Cardiac fibroblast (primary cell): ENCODE data around the gene LYZL2.
"Not testable (repeated sequence)": the region's sequence is repeated elsewhere in the genome, so short reads cannot be mapped to it uniquely, and the experiment has no call there.

Source experiments
- DNase-seq, 2 donors: peaks; one replicate each; pipeline versions ENCODE4 v3.0.0 to v3.0.0-alpha.2; 2010; ENCODE audit warnings: low read depth in 2 of 2
- H3K4me3 ChIP-seq, 2 donors: replicated peaks in 1 of 2; 1 replicate in 1 of 2; 2 replicates in 1 of 2; pipeline ENCODE4 v1.5.1; 2011; ENCODE audit warnings: low read depth in 2 of 2, low read length in 2 of 2, mild to moderate bottlenecking in 2 of 2, moderate library complexity in 1 of 2
- TF ChIP-seq, protein P1 (sequence below): IDR thresholded peaks from one replicate; pipeline ENCODE4 v1.5.1; 2011; ENCODE audit warnings: low read depth, mild to moderate bottlenecking, low read length, inconsistent platforms

The LYZL2 gene

GRCh38 chr10:30629653-30630052 lies at the start of gene LYZL2:
Gene LYZL2 (minus strand): TSS chr10:30629753. CDS start chr10:30626915, 2,838 bp downstream.
- no peak within 1 kb of the TSS for H3K4me3 ChIP-seq
- DNase-seq = no peak
- TF ChIP-seq, protein P1, sequence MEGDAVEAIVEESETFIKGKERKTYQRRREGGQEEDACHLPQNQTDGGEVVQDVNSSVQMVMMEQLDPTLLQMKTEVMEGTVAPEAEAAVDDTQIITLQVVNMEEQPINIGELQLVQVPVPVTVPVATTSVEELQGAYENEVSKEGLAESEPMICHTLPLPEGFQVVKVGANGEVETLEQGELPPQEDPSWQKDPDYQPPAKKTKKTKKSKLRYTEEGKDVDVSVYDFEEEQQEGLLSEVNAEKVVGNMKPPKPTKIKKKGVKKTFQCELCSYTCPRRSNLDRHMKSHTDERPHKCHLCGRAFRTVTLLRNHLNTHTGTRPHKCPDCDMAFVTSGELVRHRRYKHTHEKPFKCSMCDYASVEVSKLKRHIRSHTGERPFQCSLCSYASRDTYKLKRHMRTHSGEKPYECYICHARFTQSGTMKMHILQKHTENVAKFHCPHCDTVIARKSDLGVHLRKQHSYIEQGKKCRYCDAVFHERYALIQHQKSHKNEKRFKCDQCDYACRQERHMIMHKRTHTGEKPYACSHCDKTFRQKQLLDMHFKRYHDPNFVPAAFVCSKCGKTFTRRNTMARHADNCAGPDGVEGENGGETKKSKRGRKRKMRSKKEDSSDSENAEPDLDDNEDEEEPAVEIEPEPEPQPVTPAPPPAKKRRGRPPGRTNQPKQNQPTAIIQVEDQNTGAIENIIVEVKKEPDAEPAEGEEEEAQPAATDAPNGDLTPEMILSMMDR = no peak

DNA sequence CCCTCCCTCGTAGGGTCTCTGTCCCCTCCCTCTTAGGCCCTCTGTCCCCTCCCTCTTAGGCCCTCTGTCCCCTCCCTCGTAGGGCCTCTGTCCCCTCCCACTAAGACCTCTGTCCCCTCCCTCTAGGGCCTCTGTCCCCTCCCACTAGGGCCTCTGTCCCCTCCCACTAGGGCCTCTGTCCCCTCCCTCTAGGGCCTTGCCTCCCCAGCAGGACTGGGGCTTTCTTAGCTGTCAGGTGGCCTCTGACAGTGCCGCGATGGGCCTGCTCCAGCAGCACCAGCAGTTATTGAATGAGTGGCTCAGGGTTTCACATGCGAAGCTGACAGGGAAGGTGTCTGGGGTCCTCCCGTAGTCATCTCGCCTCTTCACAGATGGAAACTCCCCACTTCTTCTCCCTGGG lies 48.1 kb upstream of the LYZL2 start:
- not testable (repeated sequence) for H3K4me3 ChIP-seq, DNase-seq

DNA sequence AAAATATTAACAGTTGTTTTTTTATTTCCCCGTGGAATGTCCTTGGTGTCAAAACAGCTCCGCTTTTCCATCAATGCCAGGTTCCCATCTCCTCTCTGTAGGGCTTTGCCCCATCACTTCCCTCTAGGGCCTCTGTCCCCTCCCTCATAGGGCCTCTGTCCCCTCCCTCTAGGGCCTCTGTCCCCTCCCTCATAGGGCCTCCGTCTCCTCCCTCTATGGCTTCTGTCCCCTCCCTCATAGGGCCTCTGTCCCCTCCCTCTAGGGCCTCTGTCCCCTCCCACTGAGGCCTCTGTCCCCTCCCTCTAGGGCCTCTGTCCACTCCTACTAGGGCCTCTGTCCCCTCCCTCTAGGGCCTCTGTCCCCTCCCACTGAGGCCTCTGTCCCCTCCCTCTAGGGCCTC lies 47.6 kb upstream of the LYZL2 start:
- H3K4me3 ChIP-seq, DNase-seq: not testable (repeated sequence)

DNA sequence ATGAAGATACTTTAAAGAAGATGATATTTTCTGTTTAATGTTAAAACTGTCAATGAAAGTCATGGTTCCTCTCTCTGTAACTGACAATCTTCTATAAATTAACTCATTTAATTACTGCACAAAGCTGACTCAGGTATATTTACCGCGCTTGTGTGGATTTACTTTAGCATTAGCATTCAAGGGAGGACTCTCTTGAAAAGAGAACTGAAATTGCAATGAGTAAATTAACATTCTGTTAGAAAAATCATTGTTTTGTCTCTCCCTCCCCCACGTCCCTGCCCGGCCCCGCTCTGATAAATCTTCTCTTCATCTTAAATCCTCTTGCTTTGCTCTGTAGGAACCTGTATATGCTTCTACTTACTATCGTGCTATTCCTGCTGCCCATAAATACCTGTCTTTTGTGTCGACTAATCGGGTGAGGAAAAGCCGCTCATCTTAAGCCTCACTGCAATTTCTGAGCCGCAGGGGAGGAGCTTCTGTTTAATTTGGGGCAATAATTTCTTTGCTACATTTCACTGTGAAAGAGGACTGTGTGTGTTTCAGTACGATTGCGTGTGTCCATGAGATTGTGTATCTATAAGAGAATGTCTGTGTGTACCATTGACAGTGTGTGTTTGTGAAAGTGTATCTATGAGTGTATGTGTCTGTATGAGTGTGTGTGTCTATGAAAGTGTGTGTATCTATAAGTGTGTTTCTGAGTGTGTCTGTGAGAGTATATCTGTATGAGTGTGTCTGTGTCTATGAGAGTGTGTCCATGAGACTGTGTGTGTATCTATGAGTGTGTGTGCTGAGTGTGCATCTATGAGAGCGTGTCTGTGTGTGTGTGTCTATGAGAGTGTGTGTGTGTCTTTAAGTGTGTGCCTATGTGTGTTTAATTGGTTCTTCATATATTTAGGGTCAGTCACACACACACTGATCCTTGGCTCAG lies 46.5 kb upstream of the LYZL2 start:
- H3K4me3 ChIP-seq = no peak overlapping the region
- TF ChIP-seq, protein P1 = no peak
- no peak for DNase-seq

- no peak for DNase-seq
- TF ChIP-seq, protein P1 = no peak
- H3K4me3 ChIP-seq = no peak overlapping the region
Observed at GRCh38 chr10:30674796-30675195, 45.2 kb upstream of the LYZL2 start.

DNA sequence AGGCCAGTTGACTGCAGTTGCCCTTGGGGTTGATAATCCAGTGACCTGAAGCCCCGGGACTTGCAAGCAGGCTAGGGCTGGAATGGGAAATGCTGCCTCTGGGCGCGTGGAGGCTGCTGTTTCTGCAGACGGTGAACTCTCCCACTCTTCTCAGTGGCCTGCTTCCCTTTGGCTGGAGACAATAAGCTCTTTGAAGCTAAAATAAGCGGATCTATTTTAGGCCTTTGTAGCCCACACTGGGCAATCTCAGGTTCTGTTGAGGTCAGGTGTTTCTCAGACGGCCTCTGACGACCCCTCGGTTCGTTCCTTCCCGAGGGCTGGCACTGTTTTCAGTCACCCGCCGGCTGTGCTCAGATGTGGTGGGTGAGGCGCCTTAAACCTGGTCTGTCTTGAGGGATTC lies 43.7 kb upstream of the LYZL2 start:
- H3K4me3 ChIP-seq, DNase-seq: not testable (repeated sequence)

- H3K4me3 ChIP-seq, DNase-seq: not testable (repeated sequence)
Observed at GRCh38 chr10:30672338-30672737, 42.8 kb upstream of the LYZL2 start.

GRCh38 chr10:30671026-30671616 lies 41.6 kb upstream of the LYZL2 start:
- H3K4me3 ChIP-seq = peak overlapping the region; percentile 2 to 5
- TF ChIP-seq, protein P1 = peak; percentile 72
- peak; percentile 85 to 89 for DNase-seq

DNA sequence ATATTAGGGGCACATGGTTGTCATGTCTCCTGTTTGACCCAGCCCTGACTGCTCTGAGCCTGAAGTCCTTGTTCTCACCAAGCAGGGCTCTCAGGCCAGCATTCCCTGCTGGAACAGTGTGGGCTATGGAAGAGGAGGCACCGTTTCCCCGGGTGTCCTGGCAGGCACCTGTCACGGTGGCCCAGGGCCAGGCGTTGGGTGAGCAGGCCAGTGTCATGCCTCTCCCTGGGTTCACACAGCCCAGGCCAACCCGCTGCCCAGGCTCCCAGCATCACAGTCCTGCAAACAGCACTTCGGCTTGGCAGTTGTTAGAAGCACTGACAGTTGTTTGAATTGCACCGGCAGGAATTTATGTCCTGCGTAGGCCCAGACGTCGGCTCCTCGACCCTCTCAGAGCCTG lies 38.4 kb upstream of the LYZL2 start:
- DNase-seq, H3K4me3 ChIP-seq: not testable (repeated sequence)

DNA sequence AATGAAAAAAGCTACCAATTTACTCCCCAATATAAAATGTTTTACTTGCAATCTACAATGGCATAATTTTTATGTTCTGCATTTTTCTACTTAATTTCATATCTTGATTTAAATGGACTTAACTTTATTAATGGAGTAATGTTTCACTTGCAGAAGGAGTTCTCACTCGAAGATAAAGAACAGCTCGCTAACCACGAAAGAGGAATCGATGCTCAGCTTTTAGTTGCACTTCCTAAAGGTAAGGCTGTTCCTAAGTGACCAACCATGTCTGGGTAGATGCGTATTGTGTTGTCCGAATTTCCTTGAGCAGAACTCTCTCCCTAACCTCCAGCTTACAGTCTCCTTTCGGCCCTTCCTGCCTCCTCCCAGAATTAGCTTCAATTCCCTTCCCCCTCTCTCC lies 33.9 kb upstream of the LYZL2 start:
- not testable (repeated sequence) for DNase-seq, H3K4me3 ChIP-seq
